GM13977 (cell line): Measurements from ENCODE around the gene SAAL1.

Experiments used
- DNase-seq: peaks from one replicate; pipeline ENCODE4 v3.0.0; 2012; ENCODE audit warnings: low spot score
- in situ Hi-C: fragments of 300-500 bp; cut with MboI; formaldehyde crosslinking; loops from one replicate; pipeline ENCODE4 v1.12.0; 2022; ENCODE audit warnings: low sequenced_read_pairs, low pct_unique_long_range_greater_than_20kb, mixed read lengths, inconsistent platforms; ENCODE audit not compliant: unreplicated experiment
- TF ChIP-seq, protein P1 (sequence below): IDR thresholded peaks from 2 replicates; pipeline ENCODE4 v1.5.1; 2012; ENCODE audit warnings: mild to moderate bottlenecking, control low read depth; ENCODE audit not compliant: insufficient read depth; ENCODE audit errors: extremely low read depth, missing control alignments

Gene SAAL1

DNA sequence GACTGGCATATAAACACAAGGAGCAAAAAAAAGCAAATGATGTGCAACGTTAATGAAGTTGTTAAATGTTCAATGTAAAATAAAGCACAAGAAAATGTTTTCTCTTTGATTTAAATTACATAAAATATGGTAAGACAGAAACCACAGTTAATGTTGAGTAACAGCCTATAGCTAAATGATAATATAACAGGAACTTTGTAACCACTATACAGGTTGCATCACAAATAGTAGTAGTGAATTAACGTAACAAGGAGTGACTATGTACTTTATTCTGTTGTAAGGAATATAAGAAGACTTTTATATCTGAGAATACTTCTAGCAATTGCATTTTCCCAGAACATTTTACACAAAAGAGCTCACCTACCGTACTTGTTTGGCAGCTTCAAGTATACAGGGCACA, 16.9 kb downstream of the SAAL1 start:
- in situ Hi-C loops: no loop called here
- no peak for DNase-seq
- TF ChIP-seq, protein P1, sequence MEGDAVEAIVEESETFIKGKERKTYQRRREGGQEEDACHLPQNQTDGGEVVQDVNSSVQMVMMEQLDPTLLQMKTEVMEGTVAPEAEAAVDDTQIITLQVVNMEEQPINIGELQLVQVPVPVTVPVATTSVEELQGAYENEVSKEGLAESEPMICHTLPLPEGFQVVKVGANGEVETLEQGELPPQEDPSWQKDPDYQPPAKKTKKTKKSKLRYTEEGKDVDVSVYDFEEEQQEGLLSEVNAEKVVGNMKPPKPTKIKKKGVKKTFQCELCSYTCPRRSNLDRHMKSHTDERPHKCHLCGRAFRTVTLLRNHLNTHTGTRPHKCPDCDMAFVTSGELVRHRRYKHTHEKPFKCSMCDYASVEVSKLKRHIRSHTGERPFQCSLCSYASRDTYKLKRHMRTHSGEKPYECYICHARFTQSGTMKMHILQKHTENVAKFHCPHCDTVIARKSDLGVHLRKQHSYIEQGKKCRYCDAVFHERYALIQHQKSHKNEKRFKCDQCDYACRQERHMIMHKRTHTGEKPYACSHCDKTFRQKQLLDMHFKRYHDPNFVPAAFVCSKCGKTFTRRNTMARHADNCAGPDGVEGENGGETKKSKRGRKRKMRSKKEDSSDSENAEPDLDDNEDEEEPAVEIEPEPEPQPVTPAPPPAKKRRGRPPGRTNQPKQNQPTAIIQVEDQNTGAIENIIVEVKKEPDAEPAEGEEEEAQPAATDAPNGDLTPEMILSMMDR: no peak

DNA sequence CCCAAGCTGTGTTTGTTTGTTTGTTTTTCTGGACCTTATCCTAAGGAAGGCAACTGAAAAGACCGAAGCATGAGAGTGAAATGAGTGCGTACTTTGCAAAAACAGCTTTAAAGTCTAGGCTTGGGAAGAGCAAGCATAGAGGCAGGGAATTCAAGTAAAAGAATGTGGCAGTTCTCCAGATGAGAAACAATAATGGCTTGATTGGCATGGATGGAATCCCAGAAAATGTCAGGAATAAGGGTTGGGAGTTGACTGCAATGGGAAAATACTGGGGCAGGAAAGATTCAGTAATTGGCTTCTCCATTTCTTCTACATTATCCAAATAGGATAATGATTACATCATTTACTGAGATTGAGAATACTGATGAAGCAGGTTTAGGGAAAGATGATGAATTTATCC, 17.5 kb downstream of the SAAL1 start:
- TF ChIP-seq, protein P1: no peak
- DNase-seq: no peak
- in situ Hi-C loops: no loop called here

DNA sequence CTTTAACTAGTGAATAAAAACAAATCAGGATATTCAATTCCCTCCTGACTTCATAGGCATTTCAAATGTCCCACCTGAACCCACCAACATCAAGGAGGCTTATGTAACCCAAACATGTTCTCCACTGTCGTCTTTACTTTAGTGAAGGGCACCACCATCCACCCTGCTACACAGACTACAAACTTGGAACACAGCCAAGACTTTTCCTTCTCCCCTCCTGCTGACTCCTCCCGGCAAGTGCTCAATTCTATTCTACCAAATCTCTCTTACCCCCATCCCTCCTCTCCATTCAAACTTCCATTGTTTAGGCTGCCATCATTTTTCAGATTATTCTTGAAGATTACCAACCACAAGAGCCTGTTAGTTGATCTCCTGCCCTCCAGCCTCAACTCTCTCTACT, 24.3 kb downstream of the SAAL1 start:
- DNase-seq: no peak
- in situ Hi-C loops: no loop called here

DNA sequence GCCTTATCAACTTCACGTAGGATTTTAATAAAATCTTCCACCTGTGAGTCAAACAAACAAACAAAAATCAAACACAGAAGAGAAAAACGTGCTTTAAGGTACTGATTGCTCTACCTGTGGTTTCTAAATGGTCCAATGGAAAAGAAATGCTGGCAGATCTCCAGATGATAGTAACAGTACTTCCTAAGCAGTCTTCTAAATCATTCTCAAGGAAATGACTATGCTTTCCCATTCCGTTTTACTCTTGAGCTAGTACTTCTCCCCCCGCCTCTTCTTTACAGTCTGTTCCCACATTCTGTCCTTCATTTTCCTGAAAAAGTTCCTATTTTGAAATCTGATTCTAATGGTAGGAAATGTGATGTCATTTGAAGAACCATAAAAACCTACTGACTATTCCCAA, 25.4 kb downstream of the SAAL1 start:
- TF ChIP-seq, protein P1: no peak
- no peak for DNase-seq
- in situ Hi-C loops: no loop called here

More for the DNA sequence above, 24.3 kb downstream of the SAAL1 start:
- TF ChIP-seq, protein P1: no peak

DNA sequence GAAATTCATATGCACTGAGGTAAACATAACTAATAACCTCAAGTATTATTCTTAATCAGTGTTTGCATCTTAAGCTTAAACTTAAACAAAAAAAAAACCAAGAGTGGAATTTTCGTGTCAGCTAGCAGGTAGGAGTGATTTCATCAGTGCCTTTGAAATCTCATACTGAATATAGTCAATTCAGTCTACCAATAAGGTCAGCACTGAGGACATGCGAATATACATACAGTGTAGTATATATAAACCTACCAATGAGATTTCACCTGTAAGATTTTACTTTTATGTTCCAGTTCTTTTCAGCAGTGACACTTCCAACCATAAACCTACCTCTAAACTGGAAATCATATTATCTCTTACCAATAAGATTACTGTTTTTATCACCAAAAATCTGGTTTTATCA, 27.0 kb downstream of the SAAL1 start:
- in situ Hi-C loops: no loop called here
- DNase-seq: no peak
- TF ChIP-seq, protein P1: no peak

DNA sequence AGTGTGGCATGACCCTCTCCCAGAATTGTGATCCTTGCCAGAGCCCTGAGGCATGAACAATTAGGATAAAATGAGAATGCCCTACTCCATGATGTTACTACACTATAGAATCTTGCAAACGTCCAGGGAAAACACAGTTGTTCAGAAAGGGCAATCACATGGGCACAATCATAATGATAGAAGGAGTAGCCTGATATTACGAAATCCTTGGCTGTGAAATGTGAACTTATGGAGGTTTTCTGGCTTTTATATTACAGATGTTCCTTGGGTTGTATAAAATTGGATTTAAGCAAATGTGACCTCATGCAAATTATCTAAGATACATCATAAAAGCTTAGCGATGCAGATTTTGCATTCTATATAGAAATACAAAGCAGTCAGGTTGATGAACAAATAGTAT, 30.4 kb downstream of the SAAL1 start:
- DNase-seq: no peak
- TF ChIP-seq, protein P1: no peak
- in situ Hi-C loops: no loop called here
